Measurements from ENCODE around the gene NSF.

DNA sequence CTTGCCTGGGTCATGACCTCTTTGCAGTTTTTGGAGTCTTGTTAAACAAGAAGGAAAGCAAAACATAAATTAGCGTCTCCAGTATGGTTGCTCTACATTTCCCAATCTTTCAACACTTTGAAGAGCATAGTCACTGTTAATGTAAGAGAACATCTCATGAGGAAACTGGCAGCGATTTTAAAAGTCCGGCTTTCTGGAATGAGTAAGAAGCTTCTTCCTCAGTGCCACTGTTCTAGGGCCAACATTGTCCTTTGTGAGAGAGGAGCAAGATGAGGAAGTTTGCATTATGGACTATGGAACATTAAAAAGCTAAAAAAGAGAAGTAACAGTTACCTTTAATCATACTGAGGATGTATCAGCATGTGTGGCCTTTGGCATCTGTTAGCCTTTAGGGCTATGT lies 154.9 kb downstream of the NSF start:
- TF ChIP-seq, protein P1, sequence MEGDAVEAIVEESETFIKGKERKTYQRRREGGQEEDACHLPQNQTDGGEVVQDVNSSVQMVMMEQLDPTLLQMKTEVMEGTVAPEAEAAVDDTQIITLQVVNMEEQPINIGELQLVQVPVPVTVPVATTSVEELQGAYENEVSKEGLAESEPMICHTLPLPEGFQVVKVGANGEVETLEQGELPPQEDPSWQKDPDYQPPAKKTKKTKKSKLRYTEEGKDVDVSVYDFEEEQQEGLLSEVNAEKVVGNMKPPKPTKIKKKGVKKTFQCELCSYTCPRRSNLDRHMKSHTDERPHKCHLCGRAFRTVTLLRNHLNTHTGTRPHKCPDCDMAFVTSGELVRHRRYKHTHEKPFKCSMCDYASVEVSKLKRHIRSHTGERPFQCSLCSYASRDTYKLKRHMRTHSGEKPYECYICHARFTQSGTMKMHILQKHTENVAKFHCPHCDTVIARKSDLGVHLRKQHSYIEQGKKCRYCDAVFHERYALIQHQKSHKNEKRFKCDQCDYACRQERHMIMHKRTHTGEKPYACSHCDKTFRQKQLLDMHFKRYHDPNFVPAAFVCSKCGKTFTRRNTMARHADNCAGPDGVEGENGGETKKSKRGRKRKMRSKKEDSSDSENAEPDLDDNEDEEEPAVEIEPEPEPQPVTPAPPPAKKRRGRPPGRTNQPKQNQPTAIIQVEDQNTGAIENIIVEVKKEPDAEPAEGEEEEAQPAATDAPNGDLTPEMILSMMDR (IDR thresholded peaks at IDR 0.05): no peak
- TF ChIP-seq POLR2AphosphoS5 (IDR thresholded peaks at IDR 0.05; ENCODE audit: low read depth, low read length): no peak

Measured in Panc1 (cell line).